GM10266 (cell line): ENCODE measurements around the gene LCE1F.

Source experiments
- DNase-seq: peaks from one replicate; pipeline ENCODE4 v3.0.0; 2012; ENCODE audit errors: extremely low spot score
- TF ChIP-seq, protein P1 (sequence below): IDR thresholded peaks from 2 replicates; pipeline ENCODE4 v1.5.1; 2012; ENCODE audit warnings: mild to moderate bottlenecking, low read depth; ENCODE audit not compliant: control insufficient read depth, insufficient read depth; ENCODE audit errors: missing control alignments

LCE1F gene

GRCh38 chr1:152806576-152806975 lies 31.6 kb downstream of the LCE1F start, which contains the start of gene LCE1C:
Gene LCE1C (minus strand): TSS chr1:152806651. CDS start chr1:152805478, 1,173 bp downstream.
- no peak for DNase-seq
- TF ChIP-seq, protein P1, sequence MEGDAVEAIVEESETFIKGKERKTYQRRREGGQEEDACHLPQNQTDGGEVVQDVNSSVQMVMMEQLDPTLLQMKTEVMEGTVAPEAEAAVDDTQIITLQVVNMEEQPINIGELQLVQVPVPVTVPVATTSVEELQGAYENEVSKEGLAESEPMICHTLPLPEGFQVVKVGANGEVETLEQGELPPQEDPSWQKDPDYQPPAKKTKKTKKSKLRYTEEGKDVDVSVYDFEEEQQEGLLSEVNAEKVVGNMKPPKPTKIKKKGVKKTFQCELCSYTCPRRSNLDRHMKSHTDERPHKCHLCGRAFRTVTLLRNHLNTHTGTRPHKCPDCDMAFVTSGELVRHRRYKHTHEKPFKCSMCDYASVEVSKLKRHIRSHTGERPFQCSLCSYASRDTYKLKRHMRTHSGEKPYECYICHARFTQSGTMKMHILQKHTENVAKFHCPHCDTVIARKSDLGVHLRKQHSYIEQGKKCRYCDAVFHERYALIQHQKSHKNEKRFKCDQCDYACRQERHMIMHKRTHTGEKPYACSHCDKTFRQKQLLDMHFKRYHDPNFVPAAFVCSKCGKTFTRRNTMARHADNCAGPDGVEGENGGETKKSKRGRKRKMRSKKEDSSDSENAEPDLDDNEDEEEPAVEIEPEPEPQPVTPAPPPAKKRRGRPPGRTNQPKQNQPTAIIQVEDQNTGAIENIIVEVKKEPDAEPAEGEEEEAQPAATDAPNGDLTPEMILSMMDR = no peak

DNA sequence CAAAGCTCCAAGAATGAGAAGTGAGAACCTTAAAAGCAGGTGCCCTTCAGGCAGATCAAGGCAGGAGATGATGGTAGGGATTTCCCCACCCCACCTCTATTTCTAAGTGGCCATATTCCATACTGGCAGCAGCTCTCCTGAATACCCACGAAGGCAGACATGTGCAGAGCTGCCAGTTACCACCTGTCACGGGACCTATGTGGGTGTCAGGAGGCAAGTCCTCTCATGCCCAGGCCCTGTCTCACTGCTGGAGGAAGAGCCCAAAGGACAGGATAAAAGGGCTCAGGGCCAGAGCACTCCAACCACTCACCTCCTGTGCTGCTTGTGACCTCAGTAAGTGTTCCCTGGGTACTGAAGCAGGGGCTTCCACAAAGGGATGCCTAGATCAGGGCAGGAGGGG lies 36.1 kb downstream of the LCE1F start:
- TF ChIP-seq, protein P1 = no peak
- no peak for DNase-seq

DNA sequence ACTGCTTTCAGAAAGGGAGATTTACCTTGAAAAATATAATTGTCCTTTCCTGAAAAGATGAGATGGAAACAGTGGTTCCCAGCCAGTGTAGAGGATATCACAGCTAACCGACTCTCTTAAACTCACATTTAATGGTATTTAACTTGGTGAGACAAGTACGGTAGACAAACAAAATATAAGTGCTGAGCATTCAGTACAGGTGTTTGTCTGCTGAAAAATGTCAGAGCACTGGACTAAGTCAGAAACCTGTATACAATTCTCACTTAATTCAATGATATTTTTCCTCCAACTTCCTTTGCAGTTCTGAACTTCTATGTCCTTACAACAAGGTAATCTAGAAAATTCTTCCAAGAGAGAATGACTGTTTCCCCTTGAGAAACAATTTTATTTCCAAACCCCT lies 36.7 kb downstream of the LCE1F start, which contains the start of gene LCE1B:
Gene LCE1B (plus strand): TSS at position 301 of the 400 bp plus-strand sequence. CDS start 476 bp downstream, outside the sequence.
- TF ChIP-seq, protein P1 = no peak
- no peak for DNase-seq

GRCh38 chr1:152817309-152817708 lies 42.4 kb downstream of the LCE1F start:
- DNase-seq = no peak
- TF ChIP-seq, protein P1 = no peak

- DNase-seq = no peak
- TF ChIP-seq, protein P1 = no peak
Measured at GRCh38 chr1:152823294-152823693, 48.4 kb downstream of the LCE1F start.

DNA sequence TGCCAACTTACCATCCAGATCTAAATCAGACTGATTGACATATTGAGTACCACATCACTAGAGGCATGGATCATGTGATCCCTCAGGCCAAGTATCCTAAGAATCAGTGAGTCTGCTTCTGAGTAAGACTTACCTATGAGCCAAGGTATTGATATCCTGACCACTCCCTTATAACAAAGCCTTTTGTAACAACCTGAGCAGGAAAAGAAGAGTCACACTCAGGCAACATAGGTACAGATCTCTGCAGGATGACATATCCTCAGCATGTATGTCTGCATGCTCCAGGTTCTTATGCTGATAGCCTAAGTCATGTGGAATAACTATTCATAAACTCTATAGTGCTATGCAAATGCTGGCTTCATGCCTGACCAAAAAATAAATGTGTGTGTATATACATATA lies 50.0 kb downstream of the LCE1F start:
- no peak for DNase-seq
- TF ChIP-seq, protein P1 = no peak
